ENCODE measurements around the gene TMEM209.

DNA sequence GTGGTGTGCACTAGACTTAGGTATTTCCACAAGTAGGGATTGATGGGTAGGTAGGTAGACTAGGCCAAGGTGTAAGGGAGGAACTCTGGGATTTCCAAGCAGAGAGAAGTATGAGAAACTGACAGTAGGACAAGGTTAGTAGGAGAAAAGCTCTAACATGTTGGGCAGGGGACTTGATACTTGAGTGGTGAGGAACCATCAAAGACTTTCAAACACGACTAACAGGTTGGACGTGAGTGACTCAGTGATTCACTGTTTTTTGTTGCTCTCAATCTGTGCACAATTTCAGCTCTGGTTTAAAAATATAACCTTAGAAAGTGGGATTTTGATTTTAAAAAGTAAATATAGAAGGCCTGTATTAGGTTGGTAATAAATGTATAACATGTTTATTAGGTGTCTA is 90.4 kb downstream of the TMEM209 start:
- TF ChIP-seq EZH2 (IDR thresholded peaks at IDR 0.05; ENCODE audit: borderline replicate concordance, low read length), result no peak
- TF ChIP-seq, protein P1, sequence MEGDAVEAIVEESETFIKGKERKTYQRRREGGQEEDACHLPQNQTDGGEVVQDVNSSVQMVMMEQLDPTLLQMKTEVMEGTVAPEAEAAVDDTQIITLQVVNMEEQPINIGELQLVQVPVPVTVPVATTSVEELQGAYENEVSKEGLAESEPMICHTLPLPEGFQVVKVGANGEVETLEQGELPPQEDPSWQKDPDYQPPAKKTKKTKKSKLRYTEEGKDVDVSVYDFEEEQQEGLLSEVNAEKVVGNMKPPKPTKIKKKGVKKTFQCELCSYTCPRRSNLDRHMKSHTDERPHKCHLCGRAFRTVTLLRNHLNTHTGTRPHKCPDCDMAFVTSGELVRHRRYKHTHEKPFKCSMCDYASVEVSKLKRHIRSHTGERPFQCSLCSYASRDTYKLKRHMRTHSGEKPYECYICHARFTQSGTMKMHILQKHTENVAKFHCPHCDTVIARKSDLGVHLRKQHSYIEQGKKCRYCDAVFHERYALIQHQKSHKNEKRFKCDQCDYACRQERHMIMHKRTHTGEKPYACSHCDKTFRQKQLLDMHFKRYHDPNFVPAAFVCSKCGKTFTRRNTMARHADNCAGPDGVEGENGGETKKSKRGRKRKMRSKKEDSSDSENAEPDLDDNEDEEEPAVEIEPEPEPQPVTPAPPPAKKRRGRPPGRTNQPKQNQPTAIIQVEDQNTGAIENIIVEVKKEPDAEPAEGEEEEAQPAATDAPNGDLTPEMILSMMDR (IDR thresholded peaks at IDR 0.05; ENCODE audit: low read length), result no peak
